Astrocyte of the cerebellum (primary cell): ENCODE results near the gene SOD1.
A peak's percentile ranks its signal among the peaks of the same experiment; 100 is the strongest.
"Not testable (repeated sequence)": the region's sequence is repeated elsewhere in the genome, so short reads cannot be mapped to it uniquely, and the experiment has no call there.

Experiments
- DNase-seq: peaks from one replicate; pipeline ENCODE4 v3.0.0-alpha.2; 2011; ENCODE audit warnings: low read depth
- H3K4me3 ChIP-seq: 2 replicates; pipeline ENCODE4 v1.5.1; 2011; ENCODE audit warnings: mild to moderate bottlenecking, low read depth, low read length, moderate library complexity
- CTCF ChIP-seq: IDR thresholded peaks from 2 replicates; pipeline ENCODE4 v1.5.1; 2012; ENCODE audit warnings: low read length, low read depth, moderate library complexity, mild to moderate bottlenecking; ENCODE audit errors: missing control alignments
- in situ Hi-C: cut with HindIII; loops from 2 replicates; pipeline ENCODE4 v1.10.0; 2017; ENCODE audit warnings: low sequenced_read_pairs

Gene SOD1

GRCh38 chr21:31622397-31622796 is 37.1 kb upstream of the SOD1 start:
- in situ Hi-C loops: no loop called here
- H3K4me3 ChIP-seq: no peak overlapping the region
- no peak for TF ChIP-seq CTCF
- DNase-seq: no peak

GRCh38 chr21:31623664-31624063 is 35.8 kb upstream of the SOD1 start:
- TF ChIP-seq CTCF: peak; percentile 32
- in situ Hi-C loops: no loop called here
- H3K4me3 ChIP-seq: no peak overlapping the region
- DNase-seq: no peak

- in situ Hi-C loops: no loop called here
- DNase-seq: no peak
- no peak overlapping the region for H3K4me3 ChIP-seq
- TF ChIP-seq CTCF: no peak
Measured at GRCh38 chr21:31624181-31624580, 35.3 kb upstream of the SOD1 start.

- DNase-seq: no peak
- no peak for TF ChIP-seq CTCF
- in situ Hi-C loops: no loop called here
- H3K4me3 ChIP-seq: no peak overlapping the region
Measured at GRCh38 chr21:31624961-31625491, 34.5 kb upstream of the SOD1 start.

DNA sequence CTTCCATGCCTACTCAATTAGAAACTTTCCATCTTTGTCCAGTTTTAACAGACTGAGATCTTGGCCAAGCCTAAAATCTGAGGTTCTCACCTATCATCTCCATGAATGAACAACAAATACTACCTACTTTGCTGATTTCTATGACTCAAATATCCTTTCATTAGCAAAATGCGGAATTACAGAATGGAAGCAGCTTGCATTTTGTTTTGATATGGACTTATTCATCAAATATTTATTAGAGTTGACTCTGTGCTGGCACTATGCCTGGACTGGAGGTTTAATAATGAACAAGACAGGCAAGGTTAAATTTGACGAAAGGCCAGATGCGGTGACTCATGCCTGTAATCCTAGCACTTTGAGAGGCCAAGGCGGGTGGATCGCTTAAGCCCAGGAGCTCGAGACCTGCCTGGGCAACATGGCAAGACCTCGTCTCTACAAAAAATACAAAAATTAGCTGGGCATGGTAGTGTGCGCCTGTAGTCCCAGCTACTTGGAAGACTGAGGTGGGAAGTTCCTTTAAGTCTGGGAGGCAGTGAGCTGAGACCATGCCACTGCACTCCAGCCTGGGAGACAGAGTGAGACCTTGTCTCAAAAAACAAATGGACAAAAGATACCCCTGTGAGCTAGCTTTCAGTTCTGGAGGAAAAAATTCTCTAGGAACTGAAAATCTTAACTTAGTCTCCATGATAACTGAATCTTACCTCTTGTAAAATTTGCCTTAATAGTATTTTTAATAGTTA is 29.4 kb upstream of the SOD1 start:
- DNase-seq: peak; percentile 83
- no peak for TF ChIP-seq CTCF
- H3K4me3 ChIP-seq: no peak overlapping the region
- in situ Hi-C loops: no loop called here

- H3K4me3 ChIP-seq, in situ Hi-C loops, DNase-seq: not testable (repeated sequence)
Measured at GRCh38 chr21:31631881-31632280, 27.6 kb upstream of the SOD1 start.

DNA sequence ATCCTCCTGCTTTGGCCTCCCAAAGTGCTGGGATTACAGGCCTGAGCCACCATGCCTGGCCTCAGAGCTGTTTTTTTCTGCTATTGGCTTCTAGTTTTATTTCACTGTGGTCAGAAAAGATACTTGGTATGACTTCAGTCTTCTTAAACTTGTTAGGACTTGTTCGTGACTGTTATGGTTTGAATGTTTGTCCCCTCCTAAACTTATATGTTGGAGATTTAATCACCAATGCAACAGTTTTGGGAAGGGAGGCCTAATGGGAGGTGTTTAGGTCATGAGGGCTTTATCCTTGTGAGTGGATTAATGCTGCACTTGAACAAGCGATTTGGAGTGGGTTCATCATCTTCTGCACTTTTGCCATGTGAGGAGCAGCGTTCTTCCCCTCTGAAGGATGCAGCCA is 24.5 kb upstream of the SOD1 start:
- H3K4me3 ChIP-seq: no peak overlapping the region
- no peak for DNase-seq
- in situ Hi-C loops: no loop called here
- TF ChIP-seq CTCF: no peak
